ENCODE data around the gene MTUS2. TPM values are rescaled to one million over a fixed set of nuclear protein-coding genes. Genes with fewer than 3 reads are reported as not detected.

Gene MTUS2
- total RNA-seq, 1 experiment from 2014 or later: 0.35 TPM

GRCh38 chr13:29421118-29421517 lies 601.0 kb downstream of the MTUS2 start:
- no peak overlapping the region for H2BK12ac ChIP-seq (ENCODE audit: insufficient read length, low read depth, low read length)
- no peak overlapping the region for H3T11ph ChIP-seq (ENCODE audit: low read length)
- H3K4me2 ChIP-seq (ENCODE audit: insufficient read depth, insufficient read length, low read length): no peak overlapping the region
- DNase-seq: no peak
- H4K91ac ChIP-seq (ENCODE audit: insufficient read length, low read depth, low read length): no peak overlapping the region
- no peak overlapping the region for H2BK120ac ChIP-seq (ENCODE audit: low read depth, low read length, poor library complexity, severe bottlenecking)
- no peak overlapping the region for H3K14ac ChIP-seq (ENCODE audit: insufficient read depth, low read length)
- H3K27me3 Mint-ChIP-seq (ENCODE audit: low read depth): peaks cover 3% of the 10 kb centered on the region
- TF ChIP-seq CTCF (conservative IDR thresholded peaks at IDR 0.05): no peak
- no peaks in the 10 kb centered on the region for H3K23me2 ChIP-seq (ENCODE audit: insufficient read length, low read depth, low read length, poor library complexity, severe bottlenecking)
- no peak overlapping the region for H2BK15ac ChIP-seq (ENCODE audit: low read depth, low read length)
- no peaks in the 10 kb centered on the region; the same call in 1 of the 2 replicates for H3K27me3 ChIP-seq (ENCODE audit: insufficient read depth, low read length)
- H2BK5ac ChIP-seq (ENCODE audit: insufficient read length, low read length): no peak overlapping the region
- no peaks in the 10 kb centered on the region for H3K79me1 ChIP-seq (ENCODE audit: insufficient read depth, low read depth, low read length, poor library complexity, severe bottlenecking)
- WGBS (ENCODE audit: extremely low coverage, insufficient read length, low lambda C conversion rate): no CpG with 5 or more reads among the region's 3 CpGs
- no peak overlapping the region for H3K18ac ChIP-seq (ENCODE audit: insufficient read length, low read depth, low read length)
- H4K20me1 ChIP-seq (ENCODE audit: control insufficient read depth, insufficient read depth, insufficient read length): no peaks in the 10 kb centered on the region
- no peak overlapping the region for H3K27ac Mint-ChIP-seq
- H4K8ac ChIP-seq (replicated peaks; ENCODE audit: insufficient read length, low read depth, low read length): no peak overlapping the region
- H3K27ac ChIP-seq (ENCODE audit: insufficient read length, low read depth, low read length): no peak overlapping the region
- no peaks in the 10 kb centered on the region for H3K36me3 Mint-ChIP-seq (ENCODE audit: insufficient read depth in 1 of 3, low read depth in 3 of 3)
- no peak overlapping the region for H4K5ac ChIP-seq (ENCODE audit: insufficient read length, low read depth, low read length)
- no peak overlapping the region for H3K23ac ChIP-seq (ENCODE audit: insufficient read length, low read depth, low read length)
- no peak overlapping the region for H2BK20ac ChIP-seq (ENCODE audit: low read depth, low read length, poor library complexity, severe bottlenecking)
- H3K4me3 Mint-ChIP-seq: no peak overlapping the region
- no peaks in the 10 kb centered on the region for H3K9me3 ChIP-seq (ENCODE audit: control insufficient read depth, low read depth, low read length)
- H3K56ac ChIP-seq (ENCODE audit: insufficient read length, low read depth, low read length): no peak overlapping the region
- H3K9ac ChIP-seq (ENCODE audit: extremely low read depth, insufficient read length, low read length): no peak overlapping the region
- no peak overlapping the region for H2AFZ ChIP-seq (ENCODE audit: low read length)
- no peaks in the 10 kb centered on the region for H3K9me3 Mint-ChIP-seq
- H3K4me1 ChIP-seq (ENCODE audit: insufficient read depth, low read length): peaks cover 2% of the 10 kb centered on the region; the same call in 1 of the 2 replicates
- H3K4ac ChIP-seq (ENCODE audit: low read depth, low read length): no peak overlapping the region
- peaks cover 9 to 15% of the 10 kb centered on the region in 2 experiments for H3K4me1 Mint-ChIP-seq
- no peaks in the 10 kb centered on the region for H3K79me2 ChIP-seq (ENCODE audit: insufficient read depth, low read length)
- H2AK5ac ChIP-seq (ENCODE audit: insufficient read length, low read length): no peak overlapping the region

Measured in H9 (cell line).